Panc1 (cell line): ENCODE measurements around the gene PPL.

Source experiments
- POLR2AphosphoS5 ChIP-seq: IDR thresholded peaks from 2 replicates; pipeline ENCODE4 v1.6.1; 2012; ENCODE audit warnings: mild to moderate bottlenecking, low read depth, low read length, moderate library complexity
- TCF7L2 ChIP-seq: IDR thresholded peaks from 2 replicates; pipeline ENCODE4 v1.6.1; 2011; ENCODE audit warnings: mild to moderate bottlenecking, low read depth, low read length, inconsistent platforms
- TF ChIP-seq, protein P1 (sequence below): fragments of 450-650 bp; IDR thresholded peaks from 2 replicates; pipeline ENCODE4 v1.5.1; 2017; ENCODE audit warnings: mild to moderate bottlenecking
- TF ChIP-seq, protein P2 (sequence below), 2 experiments: IDR thresholded peaks; 2 replicates each; pipeline ENCODE4 v1.6.1; 2011 to 2012; ENCODE audit warnings: low read depth in 2 of 2, control low read depth in 1 of 2, low read length in 1 of 2, mild to moderate bottlenecking in 1 of 2, moderate library complexity in 1 of 2; ENCODE audit not compliant: insufficient read depth in 1 of 2

DNA sequence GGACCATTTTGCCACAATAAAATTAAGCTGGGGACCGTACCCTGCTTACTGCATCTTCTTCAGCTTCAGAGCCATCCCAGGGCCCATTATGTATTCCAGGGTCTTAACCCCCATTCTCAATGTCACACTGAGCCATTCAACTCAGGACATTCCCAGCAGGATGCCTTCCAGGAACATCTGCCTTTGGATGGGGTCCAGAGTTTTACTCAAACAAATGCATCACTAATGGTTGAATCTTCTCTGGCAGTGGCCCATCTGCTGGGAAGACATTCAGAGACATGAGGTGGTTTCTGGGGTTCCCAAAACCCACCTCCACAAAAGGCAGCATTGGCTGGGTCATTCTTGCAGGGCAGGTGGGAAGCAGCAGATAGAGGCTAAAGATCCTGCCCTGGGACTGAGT lies 17.8 kb upstream of the PPL start:
- TF ChIP-seq, protein P1, sequence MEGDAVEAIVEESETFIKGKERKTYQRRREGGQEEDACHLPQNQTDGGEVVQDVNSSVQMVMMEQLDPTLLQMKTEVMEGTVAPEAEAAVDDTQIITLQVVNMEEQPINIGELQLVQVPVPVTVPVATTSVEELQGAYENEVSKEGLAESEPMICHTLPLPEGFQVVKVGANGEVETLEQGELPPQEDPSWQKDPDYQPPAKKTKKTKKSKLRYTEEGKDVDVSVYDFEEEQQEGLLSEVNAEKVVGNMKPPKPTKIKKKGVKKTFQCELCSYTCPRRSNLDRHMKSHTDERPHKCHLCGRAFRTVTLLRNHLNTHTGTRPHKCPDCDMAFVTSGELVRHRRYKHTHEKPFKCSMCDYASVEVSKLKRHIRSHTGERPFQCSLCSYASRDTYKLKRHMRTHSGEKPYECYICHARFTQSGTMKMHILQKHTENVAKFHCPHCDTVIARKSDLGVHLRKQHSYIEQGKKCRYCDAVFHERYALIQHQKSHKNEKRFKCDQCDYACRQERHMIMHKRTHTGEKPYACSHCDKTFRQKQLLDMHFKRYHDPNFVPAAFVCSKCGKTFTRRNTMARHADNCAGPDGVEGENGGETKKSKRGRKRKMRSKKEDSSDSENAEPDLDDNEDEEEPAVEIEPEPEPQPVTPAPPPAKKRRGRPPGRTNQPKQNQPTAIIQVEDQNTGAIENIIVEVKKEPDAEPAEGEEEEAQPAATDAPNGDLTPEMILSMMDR, result no peak
- TF ChIP-seq, protein P2, sequence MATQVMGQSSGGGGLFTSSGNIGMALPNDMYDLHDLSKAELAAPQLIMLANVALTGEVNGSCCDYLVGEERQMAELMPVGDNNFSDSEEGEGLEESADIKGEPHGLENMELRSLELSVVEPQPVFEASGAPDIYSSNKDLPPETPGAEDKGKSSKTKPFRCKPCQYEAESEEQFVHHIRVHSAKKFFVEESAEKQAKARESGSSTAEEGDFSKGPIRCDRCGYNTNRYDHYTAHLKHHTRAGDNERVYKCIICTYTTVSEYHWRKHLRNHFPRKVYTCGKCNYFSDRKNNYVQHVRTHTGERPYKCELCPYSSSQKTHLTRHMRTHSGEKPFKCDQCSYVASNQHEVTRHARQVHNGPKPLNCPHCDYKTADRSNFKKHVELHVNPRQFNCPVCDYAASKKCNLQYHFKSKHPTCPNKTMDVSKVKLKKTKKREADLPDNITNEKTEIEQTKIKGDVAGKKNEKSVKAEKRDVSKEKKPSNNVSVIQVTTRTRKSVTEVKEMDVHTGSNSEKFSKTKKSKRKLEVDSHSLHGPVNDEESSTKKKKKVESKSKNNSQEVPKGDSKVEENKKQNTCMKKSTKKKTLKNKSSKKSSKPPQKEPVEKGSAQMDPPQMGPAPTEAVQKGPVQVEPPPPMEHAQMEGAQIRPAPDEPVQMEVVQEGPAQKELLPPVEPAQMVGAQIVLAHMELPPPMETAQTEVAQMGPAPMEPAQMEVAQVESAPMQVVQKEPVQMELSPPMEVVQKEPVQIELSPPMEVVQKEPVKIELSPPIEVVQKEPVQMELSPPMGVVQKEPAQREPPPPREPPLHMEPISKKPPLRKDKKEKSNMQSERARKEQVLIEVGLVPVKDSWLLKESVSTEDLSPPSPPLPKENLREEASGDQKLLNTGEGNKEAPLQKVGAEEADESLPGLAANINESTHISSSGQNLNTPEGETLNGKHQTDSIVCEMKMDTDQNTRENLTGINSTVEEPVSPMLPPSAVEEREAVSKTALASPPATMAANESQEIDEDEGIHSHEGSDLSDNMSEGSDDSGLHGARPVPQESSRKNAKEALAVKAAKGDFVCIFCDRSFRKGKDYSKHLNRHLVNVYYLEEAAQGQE (IDR thresholded peaks at IDR 0.05; ENCODE audit: insufficient read depth in 1 of 2, low read depth in 2 of 2, low read length in 1 of 2), result no peak
- TF ChIP-seq POLR2AphosphoS5 (no peak), TCF7L2 (no peak)
